ENCODE measurements around the gene C8B.

C8B gene

GRCh38 chr1:56965916-56966697, at the start of gene C8B:
Gene C8B (minus strand): TSS chr1:56966015. CDS start chr1:56965948, 67 bp downstream.
- no peaks in the 10 kb centered on the region for H3K4me1 ChIP-seq
- H3K79me2 ChIP-seq, result no peaks in the 10 kb centered on the region
- no peak within 1 kb of the TSS for H3K9ac ChIP-seq
- H3K4me2 ChIP-seq (ENCODE audit: low read length), result no peak within 1 kb of the TSS
- no peak within 1 kb of the TSS for H3K4me3 ChIP-seq (ENCODE audit: low read depth, low read length)
- no peaks in the 10 kb centered on the region for H3K36me3 ChIP-seq (ENCODE audit: control insufficient read depth, insufficient read depth, low read length)
- TF ChIP-seq CTCF (IDR thresholded peaks at IDR 0.05), result no peak
- no peaks in the 10 kb centered on the region for H3K27me3 ChIP-seq (ENCODE audit: control insufficient read depth, insufficient read depth, low read length)
- no peaks in the 10 kb centered on the region for H3K9me3 ChIP-seq (ENCODE audit: control insufficient read depth, low read length)
- no peak within 1 kb of the TSS for H2AFZ ChIP-seq
- no peak within 1 kb of the TSS for H3K27ac ChIP-seq

- Histone ChIP-seq H3K4me1 (no peaks in the 10 kb centered on the region), H3K36me3 (ENCODE audit: control insufficient read depth, insufficient read depth, low read length) (no peaks in the 10 kb centered on the region)
These were observed 49.3 kb upstream of the C8B start for GRCh38 chr1:57015071-57015470.

GRCh38 chr1:57013522-57013921, 47.7 kb upstream of the C8B start:
- Histone ChIP-seq H3K9me3 (ENCODE audit: control insufficient read depth, low read length) (no peaks in the 10 kb centered on the region), H3K4me1 (no peaks in the 10 kb centered on the region), H3K9ac (no peak overlapping the region), H3K4me2 (ENCODE audit: low read length) (no peak overlapping the region), H3K27ac (no peak overlapping the region), H3K36me3 (ENCODE audit: control insufficient read depth, insufficient read depth, low read length) (no peaks in the 10 kb centered on the region), H3K4me3 (ENCODE audit: low read depth, low read length) (no peak overlapping the region), H3K27me3 (ENCODE audit: control insufficient read depth, insufficient read depth, low read length) (no peaks in the 10 kb centered on the region), H3K79me2 (no peaks in the 10 kb centered on the region), H2AFZ (no peak overlapping the region)
- TF ChIP-seq CTCF (IDR thresholded peaks at IDR 0.05), result no peak

More at GRCh38 chr1:57015071-57015470, 49.3 kb upstream of the C8B start:
- no peak overlapping the region for H2AFZ ChIP-seq
- H3K27me3 ChIP-seq (ENCODE audit: control insufficient read depth, insufficient read depth, low read length), result no peaks in the 10 kb centered on the region
- no peak for TF ChIP-seq CTCF (IDR thresholded peaks at IDR 0.05)
- no peaks in the 10 kb centered on the region for H3K9me3 ChIP-seq (ENCODE audit: control insufficient read depth, low read length)
- H3K27ac ChIP-seq, result no peak overlapping the region
- H3K9ac ChIP-seq, result no peak overlapping the region
- H3K4me3 ChIP-seq (ENCODE audit: low read depth, low read length), result no peak overlapping the region
- no peaks in the 10 kb centered on the region for H3K79me2 ChIP-seq
- H3K4me2 ChIP-seq (ENCODE audit: low read length), result no peak overlapping the region

GRCh38 chr1:57012315-57012714, 46.5 kb upstream of the C8B start:
- TF ChIP-seq CTCF (IDR thresholded peaks at IDR 0.05), result no peak
- Histone ChIP-seq H3K79me2 (no peaks in the 10 kb centered on the region), H3K27me3 (ENCODE audit: control insufficient read depth, insufficient read depth, low read length) (no peaks in the 10 kb centered on the region), H3K4me1 (no peaks in the 10 kb centered on the region), H3K27ac (no peak overlapping the region), H2AFZ (no peak overlapping the region), H3K4me2 (ENCODE audit: low read length) (no peak overlapping the region), H3K9ac (no peak overlapping the region), H3K36me3 (ENCODE audit: control insufficient read depth, insufficient read depth, low read length) (no peaks in the 10 kb centered on the region), H3K4me3 (ENCODE audit: low read depth, low read length) (no peak overlapping the region), H3K9me3 (ENCODE audit: control insufficient read depth, low read length) (no peaks in the 10 kb centered on the region)

GRCh38 chr1:57010511-57010910, 44.7 kb upstream of the C8B start:
- no peaks in the 10 kb centered on the region for H3K79me2 ChIP-seq
- no peak for TF ChIP-seq CTCF (IDR thresholded peaks at IDR 0.05)
- H3K4me2 ChIP-seq (ENCODE audit: low read length), result no peak overlapping the region
- H3K36me3 ChIP-seq (ENCODE audit: control insufficient read depth, insufficient read depth, low read length), result no peaks in the 10 kb centered on the region
- no peak overlapping the region for H3K27ac ChIP-seq
- no peak overlapping the region for H2AFZ ChIP-seq
- H3K27me3 ChIP-seq (ENCODE audit: control insufficient read depth, insufficient read depth, low read length), result no peaks in the 10 kb centered on the region
- H3K9me3 ChIP-seq (ENCODE audit: control insufficient read depth, low read length), result no peaks in the 10 kb centered on the region
- no peak overlapping the region for H3K4me3 ChIP-seq (ENCODE audit: low read depth, low read length)
- no peaks in the 10 kb centered on the region for H3K4me1 ChIP-seq
- H3K9ac ChIP-seq, result no peak overlapping the region
